HG02798 (cell line): Measurements from ENCODE around the gene SLC40A1.

Experiments used
- ATAC-seq: cut with Tn5 transposase; IDR thresholded peaks from one replicate; pipeline ENCODE4 v1.9.1; 2021; ENCODE audit warnings: mild to moderate bottlenecking; ENCODE audit not compliant: unreplicated experiment, poor library complexity

SLC40A1 gene

DNA sequence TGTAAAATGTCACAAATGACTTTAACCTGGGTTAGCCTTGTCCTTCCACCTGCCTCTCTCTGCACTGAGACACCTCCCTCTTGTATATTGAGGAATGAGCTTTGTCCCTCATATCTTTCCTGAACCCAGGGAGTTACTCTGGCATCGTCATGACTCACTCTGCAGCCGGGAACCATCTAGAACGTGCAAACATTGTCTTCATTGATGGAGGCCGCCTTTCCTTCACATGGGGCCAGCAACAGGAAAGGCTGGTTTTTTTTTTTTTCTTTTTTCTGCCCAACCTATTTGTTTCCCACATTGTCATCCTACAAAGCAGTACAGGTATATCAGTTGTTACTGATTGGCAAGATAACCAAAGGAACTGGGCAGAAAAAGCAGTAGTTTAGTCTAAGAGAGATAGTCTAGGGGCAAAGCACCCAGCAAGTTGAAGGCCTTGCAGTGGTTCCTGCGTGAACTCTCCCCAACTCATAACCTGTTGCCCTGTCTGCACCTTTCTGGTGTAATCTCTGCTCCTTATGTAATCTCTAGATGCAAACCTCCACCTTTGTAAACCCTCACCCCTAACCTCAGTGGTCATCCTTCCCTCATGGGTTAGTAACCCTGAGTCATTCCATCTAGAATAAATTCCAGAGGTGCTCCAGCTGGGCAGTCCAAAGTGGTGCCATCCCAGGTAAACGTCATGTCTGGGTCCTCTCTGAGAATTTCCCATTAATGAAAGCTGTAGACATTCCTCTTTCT, 38.3 kb downstream of the SLC40A1 start:
- no peak for ATAC-seq

DNA sequence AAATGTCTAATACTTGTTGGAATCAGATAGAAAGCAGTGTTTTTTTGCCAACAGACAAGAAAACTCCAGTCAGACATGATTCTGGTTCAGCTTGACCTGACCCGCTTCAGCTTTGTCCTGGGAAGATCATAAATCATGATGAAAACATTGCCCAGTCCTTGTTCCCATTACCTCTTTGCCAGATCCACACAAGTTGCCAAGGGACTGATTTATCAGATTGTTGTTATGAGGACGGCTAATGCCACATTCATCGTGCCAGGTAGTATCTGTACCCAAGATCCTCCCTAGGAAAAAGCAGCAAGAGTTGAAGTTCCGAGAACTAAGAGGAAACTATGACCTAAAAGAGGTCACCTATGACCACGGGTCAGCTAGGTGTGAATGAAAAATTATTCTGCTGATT, 39.0 kb downstream of the SLC40A1 start:
- no peak for ATAC-seq

DNA sequence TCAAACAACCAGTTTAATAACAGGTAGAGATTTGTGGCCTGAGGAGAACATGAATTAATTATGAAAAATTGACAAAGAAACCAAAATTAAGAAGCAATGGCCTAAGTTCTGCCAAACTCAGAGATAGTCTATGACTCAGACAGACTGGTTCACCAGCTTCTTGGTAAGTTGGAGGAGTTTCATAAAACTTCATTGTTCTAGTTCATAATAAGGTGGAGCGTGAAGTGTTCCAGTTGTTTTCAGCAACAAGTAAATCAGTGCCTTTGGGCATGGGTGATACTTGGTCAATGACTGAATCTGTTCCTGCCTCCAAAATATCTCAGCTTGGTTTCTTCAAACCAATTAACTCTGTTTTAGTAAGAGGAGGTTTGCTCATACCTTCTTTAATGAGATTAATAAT, 40.0 kb downstream of the SLC40A1 start:
- no peak for ATAC-seq

DNA sequence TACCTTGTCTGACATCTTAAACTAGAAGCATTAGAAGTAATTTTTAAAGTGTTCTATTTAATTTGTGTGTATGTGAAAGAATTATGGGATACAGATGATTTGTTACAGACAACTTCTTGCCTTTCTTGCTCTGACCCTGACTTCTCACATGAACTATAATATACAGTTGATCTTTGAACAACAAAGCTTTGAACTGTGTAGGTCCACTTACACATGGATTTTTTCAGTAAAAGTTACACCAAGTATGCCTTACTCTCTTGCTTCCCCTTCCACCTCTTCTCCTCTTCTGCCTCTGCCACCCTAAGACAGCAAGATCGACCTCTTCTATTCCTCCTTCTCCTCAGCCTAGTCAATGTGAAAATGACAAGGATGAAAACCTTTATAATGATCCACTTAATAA, 42.2 kb downstream of the SLC40A1 start:
- no peak for ATAC-seq

DNA sequence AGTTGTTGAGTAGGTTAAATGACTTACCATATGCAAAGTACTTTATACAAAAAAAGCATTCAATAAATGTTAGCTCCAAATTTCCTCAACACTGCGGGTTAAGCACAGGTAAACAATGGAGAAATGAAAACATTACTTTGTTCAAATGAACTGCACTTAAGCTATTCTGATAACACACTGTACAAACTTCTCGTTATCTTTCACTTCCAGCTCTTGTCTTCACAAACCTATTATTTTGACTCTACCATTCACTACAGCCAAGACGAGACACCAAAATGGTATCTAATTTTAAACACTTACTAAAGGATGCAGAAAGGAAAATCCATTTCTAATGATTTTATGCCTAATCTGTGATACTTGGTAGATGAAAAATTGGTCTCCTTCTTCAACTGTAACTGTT, 43.8 kb downstream of the SLC40A1 start:
- ATAC-seq = no peak

DNA sequence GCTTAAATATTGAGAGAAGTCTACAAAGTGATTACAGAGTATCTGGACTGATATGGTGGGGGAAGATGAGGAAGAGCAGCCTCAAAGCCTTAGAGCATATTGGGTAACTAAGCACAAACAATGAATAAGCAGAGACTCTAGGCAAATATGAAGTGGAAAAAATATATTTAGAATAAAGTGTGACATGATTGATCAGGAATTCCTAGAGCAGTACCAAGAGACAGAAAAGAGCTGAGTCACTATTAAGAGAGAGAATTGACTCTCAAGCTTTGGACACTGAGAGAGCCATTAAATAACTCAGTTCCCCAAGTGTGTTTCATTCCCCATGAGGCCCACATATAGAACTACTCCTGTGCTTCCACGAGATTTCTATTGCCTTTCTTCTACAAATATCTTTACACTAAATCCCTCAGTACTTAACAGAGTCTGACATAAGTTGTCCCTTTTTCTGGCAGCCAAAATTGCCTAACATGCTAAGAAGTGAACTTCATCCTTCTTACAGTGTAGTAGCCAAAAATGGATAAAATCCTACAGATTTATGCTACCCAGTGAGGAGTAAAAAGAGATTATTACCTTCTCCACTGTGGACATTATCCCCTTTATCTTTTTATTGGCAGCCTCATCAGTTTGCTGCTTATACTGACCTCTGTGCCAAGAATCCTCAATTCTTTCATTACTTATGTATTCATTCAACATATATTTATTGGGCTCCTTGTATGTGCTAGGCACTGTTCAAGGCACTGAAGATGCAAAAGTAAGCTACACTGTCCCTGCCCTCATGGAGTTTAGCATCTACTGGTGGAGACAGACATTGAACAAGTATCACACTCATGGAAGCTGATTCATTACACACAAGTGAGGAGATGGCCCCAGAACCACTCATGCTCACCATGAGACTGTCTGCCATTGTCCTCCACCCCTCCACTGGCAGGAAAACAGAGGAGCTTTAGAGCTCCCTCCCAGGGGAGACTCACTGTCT, 45.4 kb downstream of the SLC40A1 start:
- no peak for ATAC-seq

DNA sequence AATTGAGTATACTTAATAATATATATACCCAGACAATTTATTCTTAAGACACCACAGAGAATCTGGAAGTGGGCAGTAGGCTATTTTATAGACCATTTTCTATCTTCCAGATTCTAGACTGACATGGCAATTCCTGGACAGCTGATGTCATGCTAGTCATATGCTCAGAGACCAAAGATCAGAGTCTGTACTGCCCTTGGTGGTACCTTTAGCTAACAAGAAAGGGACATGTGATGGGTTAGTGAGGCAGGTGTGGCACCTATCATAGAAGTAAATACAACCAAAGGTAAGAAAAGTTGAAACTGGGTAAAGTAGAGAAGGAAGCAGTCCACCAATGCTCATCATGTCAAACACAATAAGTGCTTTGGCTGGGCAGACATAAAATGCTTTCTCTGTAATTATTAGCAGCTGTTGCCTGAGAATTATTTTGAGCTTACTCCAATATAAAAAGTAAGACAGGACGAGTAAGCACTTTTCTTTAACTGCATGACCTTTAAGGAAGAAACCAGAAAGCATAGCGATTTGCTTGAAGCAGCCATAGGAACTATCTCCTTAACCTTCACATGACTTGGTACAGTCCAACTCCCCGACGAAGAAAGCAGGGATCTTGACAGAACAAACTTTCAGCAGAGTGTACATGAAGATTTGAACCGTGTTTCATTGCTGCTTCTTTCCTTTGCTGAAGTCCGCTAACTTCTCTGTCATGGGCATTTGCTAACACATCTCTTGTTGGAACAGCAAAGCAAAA, 47.1 kb downstream of the SLC40A1 start:
- no peak for ATAC-seq

DNA sequence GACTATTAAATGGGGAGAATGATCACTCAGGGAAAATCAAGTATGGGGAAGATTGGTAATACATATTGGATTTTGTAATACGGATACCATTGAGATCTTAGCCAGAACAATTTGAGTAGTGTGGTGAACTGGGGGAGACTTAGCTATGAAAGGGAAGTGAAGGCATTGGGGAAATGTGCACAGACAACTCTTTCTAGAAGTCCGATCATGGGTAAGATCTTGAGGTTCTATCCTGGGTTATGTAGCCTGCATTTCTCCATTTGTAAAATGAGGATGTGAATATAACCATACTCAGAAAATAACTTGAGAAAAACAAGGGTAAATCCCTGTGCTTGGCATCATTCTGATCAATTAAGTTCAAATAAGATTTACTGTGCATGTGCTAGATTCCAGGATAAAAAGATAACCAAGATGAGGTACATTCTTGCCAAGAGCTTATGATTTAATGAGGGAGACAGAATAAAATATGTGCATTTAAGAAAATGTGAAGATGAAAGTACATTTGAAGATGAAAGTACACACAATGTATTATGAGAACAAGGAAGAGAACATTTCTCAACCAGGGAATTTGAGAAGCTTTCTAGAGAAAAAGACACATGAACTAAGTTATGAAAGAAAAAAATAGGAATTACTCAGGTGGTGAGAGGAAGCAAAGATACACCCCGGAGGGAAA, 49.5 kb downstream of the SLC40A1 start:
- ATAC-seq = no peak

DNA sequence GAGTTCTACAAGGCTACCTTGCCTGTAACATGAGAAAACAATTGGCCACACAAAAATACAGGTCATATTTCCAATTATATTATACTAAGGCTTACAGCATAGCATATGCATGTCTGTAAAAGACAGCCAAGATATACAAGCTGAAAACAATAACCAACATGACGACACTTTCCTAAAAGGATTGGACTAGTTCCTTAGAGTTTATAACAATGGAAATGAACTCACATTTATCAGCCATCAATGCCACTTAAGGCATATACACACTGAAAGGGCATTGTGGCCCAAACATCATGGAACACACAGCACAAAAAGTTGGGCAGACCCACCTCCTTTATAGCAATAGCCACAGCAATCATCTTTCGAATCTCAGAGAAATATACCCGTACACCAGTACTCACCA, 52.0 kb downstream of the SLC40A1 start:
- no peak for ATAC-seq

DNA sequence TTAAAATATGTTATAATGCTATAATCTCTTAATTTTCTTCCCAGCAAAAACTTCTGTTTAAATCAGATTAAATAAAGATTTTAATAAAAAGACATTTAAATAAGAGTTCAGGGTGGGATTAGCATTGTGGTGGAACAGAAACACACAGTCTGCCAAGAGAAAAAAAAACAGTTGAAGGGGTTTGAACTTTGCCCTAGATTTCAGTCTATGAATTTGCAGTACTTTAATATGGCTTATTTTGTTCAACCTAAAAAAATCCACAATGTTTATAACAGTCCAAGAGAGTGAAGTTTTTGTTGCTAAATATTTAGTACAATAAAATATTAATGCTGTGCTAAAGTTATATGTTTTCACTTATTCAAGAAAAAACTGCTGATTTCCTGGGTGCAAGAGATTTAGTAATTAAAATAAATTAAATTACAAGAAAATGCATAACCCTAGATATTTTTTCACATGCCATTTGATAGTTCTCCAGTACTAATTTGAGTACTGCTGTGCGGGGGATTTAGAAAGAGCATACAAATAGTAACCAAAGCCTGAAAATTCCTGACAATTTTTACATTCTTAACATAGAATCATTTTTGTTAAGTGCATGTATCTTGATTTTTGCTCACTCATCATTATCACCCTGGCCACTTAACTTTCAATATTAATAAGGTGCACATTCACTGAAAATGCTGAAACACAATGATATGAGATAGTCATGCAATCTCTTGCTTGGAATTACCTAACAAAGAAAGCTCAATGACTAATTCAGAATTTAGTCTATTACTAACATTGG, 52.6 kb downstream of the SLC40A1 start:
- ATAC-seq = no peak

DNA sequence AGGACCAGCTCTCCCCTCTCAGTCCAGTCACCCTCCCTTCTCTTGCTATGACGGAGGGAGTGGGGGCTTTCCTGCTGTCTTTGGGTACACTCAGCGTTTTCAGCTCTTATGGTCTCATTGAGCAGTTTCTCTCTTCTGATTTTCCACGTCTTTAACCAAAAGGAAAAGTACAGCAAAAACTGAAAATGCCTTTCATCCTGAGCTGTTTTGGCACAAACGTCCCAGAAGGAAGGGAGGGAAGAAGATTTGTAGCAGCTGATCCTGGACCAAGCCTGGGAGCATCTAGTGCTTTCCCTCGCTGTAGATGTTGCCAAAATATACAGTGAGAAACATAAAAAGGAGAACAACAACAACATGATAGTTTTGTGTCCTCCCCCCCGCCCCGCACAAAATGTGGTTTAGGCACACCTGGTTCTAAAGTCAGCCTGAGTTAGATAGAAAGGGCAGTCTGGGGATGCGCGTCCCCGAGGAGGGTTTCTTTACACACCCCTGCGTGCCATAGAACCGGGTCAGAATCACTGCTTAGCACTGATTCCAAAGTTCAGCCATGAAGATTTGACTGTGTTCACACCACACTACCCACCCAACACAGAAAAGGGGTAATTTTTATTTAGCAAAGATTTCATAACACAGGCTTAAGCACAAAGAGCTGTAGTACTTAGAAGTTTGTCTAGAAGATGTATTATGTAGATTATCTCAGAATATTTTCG, 53.4 kb downstream of the SLC40A1 start:
- no peak for ATAC-seq

DNA sequence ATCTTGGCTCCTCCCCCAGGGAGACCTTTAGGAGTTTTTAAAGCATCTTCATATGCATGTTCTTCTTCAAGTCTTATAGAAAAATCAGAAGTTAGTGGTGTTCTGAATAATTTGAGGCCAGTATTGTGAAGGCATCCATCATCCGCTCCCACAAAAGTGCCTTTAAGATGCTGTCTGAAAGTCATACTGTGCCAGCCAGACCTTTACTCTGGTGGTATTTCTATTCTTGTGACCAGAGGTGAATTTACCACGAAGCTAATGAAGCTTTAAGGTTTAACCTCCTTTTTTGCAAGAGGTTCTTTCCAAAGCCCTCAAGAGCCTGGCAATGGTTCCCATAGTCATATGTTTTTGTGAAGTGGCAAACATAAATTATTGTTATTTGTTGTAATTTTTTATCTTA, 54.3 kb downstream of the SLC40A1 start:
- ATAC-seq = no peak

DNA sequence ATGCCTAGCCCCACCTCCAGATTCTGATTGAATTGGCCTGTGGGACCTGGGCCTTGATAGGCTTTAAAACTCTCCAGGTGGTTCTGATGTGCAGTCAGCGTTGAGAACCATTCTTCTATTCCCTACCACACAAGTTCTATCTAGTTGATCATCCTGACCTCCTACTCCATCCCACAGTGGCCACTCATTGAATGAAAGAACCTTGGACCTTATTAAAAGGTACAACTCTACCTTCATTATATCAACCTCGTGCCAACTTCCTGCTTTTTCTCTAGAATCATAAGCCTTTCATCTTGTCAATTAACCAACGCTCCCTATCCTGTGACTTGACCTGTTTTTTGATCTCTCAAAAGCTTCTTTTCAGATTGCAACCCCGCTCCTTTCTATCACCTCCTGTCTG, 55.8 kb downstream of the SLC40A1 start:
- ATAC-seq = no peak

DNA sequence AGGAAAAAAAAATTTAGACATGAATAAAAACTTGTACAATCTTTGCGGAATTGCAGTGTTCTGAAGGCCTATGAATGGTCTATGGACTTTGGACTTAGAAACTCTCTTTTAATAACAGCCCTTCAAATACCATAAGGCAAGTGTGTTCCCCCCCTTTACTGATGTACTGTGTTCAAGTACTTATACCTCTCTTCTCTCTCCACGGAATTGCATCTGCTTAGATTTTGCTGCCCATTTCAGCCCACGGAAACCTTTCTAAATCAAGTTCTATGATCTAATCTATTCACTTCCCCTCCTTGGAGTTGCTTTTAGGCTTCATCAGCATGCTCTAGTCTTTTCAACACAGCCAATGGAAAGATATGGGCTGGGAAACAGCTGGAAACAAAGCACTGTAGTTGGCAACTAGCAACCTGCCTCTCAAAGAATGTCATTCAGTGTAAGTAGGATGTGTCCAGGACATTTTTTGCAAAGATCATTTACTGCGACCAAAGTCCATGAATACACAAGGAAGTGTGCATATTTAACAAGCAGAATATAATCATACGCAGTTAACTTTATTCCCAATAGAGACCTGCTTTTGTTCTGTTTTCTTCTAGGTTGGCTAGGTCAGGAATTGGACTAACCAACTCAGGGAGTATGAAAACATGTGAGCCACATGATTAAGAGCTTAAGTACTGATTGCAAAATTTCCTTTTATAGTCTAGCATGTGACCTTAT, 58.0 kb downstream of the SLC40A1 start:
- ATAC-seq = no peak

DNA sequence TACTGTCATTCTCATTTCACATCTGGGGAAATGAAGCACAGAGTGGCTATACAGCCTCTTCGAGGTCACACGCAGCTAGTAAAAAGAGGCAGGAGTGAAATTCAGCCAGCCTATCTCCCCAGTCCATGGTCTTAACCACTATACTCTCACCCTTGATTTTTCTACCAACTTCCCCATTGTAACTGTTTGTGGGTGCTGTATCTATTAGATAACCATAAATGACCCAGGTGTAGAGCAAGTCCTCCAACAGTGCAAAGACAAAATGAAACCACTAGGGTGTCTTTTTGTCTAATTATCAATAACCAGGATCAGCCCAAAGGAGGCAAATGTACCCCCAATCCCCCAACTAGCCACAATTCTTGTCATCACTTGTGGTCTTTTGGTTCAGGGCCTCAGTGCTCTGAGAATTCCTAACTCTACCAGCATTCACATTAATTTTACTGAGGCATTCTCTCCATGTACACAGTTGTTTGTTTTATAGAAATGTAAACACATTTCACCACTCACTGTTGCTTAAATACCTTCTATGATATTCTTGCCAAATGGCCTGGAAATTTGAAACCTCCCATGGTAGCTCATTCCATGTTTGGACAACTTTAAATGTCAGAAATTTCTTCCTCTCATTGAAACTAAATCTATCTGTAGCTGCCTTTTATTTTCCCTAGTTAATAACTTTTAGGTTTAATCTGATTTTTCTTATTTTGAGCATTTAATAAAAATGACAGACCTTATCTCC, 58.7 kb downstream of the SLC40A1 start:
- ATAC-seq = peak; percentile 55

DNA sequence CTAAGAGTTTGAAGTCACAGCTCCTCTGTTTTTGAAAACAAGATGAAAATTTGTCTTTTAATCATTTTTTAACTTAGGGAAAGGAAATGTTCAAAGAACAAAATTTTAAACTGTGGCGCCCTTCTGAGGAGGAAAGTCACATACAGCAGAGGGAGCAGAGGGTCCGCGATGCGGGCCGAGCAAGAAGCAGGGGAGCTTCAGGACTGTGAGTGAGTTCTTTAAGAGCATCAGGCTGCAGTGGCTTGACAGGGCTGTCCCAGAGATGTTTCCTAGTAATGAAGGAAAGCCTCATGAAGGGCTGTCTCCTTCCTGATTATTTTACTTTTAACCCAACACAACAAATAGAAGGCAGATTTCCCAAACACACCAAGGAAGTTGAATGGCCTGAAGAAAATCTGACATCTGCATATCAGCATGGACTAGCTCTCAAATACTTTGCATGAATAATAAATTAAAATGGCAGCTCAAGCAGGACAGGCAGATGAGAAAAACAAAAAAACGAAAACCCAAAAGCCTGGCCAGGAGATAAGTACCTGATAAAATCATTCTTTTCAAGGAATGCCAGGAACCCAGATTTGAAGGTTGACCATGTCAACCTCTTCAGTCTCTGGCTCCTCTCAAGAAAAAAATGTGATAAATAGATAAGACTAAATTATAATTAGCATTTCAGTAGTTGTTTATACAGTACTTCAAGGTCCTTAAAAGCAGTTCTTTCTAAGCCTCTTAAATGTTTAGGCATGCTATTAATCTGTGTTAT, 60.8 kb downstream of the SLC40A1 start:
- ATAC-seq = no peak
